Esophagus squamous epithelium (tissue), 4 donors: ENCODE results near the gene WWOX.

Source experiments
- CTCF ChIP-seq, 6 experiments: fragments of 450-650 bp in 4 of 6; fragments of 200-600 bp in 2 of 6; sonication (generic) in 2 of 6; IDR thresholded peaks; one replicate each; pipeline ENCODE4 v1.5.1; 2016 to 2019; ENCODE audit warnings: antibody characterized with exemption in 6 of 6, mild to moderate bottlenecking in 4 of 6, moderate library complexity in 4 of 6
- POLR2A ChIP-seq, 4 donors: fragments of 450-650 bp; IDR thresholded peaks; one replicate each; pipeline ENCODE4 v1.6.1; 2017; ENCODE audit warnings: antibody characterized with exemption in 4 of 4, mild to moderate bottlenecking in 4 of 4, moderate library complexity in 3 of 4

DNA sequence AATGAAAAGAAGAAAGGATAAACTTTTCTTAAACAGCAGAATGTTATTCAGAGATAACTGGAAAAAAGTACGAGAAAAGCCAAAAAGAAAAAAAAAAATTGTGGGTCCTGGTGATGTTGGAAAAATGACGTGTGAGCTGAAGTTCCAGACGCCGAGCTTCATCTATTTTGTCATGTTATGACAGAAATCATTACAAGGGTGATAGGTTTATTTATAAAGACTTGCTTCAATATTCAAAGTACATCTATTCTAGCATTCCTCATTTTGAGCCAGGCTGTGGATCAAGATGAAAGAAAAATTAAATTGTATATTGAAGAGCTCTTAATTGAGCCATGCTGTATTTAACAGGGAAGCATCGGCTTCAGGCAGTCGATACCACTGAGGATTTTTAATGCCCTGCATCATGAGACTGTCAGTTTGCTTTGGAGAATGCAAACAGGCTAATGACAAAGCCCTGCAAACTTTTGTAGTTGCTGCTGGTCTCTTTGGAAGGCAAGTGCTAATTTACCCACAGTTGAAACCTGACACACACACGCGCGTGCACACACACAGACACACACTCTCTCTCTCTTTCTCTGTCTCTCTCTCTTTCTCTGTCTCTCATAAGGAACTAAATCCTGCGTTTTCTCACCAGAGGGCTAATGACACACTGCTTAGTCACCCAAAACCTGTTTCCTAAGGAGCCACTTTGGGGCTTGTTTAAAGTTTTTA lies 110.7 kb downstream of the WWOX start:
- TF ChIP-seq CTCF (IDR thresholded peaks at IDR 0.05) = no peak
- no peak for TF ChIP-seq POLR2A (IDR thresholded peaks at IDR 0.05)
